Measurements from ENCODE around the gene PHYKPL. TPM values are rescaled to one million over a fixed set of nuclear protein-coding genes. Genes with fewer than 3 reads are reported as not detected.
A peak's percentile ranks its signal among the peaks of the same experiment; 100 is the strongest.

The PHYKPL gene
- total RNA-seq, 2 donors from 2014 or later = 54.0 to 68.6 TPM

DNA sequence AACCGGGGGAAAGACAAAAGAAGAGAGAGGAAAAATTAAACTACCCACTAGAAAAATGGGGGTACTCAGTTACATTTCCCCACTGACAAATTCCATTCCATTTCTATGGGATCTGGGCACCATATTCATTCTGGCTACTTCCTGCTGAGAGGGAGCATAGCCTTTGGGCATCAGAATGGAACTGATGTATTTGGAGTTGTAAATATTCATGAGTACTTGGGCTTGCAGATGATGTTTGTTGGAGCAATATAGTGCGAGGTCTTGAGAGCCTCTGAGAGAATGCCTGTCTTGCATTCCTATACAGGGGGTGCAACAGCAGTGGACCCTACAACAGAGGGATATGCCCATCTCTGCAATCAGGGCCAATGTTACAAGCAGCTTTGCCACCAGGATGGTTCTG, 62.1 kb downstream of the PHYKPL start:
- DNase-seq (ENCODE audit: low spot score) = no peak
- intact Hi-C loops (cut with DNase I) = no loop called here

DNA sequence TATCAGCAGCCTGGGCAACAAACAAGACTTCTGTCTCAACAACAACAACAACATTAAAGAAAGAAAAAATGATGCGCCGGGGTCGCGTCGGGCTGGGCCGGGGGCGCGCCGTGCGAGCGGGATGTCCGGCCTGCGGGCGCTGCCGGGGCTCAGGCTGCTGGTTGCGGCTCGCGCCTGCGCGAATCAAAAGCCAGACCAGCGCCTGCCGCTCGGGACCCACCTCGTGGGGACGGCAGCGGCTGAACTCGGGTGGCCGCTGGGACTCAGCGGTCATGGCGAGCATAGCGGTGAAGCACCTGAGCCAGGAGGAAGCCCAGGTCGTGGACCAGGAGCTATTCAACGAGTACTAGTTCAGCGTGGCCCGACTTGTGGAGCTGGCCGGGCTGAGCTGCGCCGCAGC, 67.0 kb downstream of the PHYKPL start:
- intact Hi-C loops (cut with DNase I) = no loop called here
- no peak for DNase-seq (ENCODE audit: low spot score)

DNA sequence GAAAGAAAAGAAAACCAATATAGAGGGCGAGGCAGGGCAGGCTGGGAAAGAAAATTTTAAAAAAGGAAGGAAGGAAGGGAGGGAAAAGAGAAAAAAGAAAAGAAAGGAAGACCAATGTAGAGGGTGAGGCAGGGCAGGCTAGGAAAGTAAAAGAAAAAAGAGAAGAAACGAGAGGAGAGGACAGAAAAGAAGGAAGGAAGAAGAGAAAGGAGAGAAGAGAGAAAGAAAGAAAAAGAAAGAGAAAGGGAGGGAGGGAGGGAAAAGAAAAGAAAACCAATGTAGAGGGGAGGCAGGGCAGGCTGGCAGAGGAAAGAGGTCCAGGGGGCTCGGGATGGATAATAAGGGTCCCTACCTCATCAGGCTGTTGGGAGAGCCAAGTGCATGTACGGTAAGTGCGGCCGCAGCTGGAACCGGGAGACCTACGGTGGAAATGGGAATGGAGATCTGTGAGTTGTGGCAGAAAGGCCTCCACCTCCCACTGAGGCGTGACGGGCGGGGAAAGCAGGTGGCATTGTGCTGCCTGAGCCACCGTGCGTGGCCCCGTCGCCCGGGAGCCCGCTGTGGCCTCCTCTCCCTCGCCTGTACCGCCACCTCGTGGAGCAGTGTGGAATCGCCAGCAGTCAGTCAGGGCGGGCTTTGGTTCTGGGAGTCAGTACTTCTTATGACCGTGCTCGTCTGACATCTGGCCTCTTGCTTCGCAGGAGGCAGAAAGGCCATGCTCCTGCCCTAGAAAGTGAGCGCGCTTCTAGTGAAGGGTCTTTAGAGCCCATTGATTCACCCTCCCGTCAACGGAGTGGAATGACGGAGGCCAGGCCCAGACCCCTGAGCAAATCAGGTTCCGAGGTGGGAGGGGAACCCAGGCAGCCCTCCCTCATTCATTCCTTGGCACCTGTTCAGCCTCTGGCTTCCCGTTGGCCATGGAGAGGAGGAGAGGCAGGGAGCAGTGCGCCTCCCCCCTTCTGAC, 68.5 kb downstream of the PHYKPL start:
- DNase-seq (ENCODE audit: low spot score) = peak; percentile 95
- intact Hi-C loops (cut with DNase I) = loop anchor here (5.0 kb wide), 1 partner anchor 87 kb away; no protein-coding TSS in a partner anchor

GRCh38 chr5:178162481-178162880, 70.1 kb downstream of the PHYKPL start:
- intact Hi-C loops (cut with DNase I) = loop anchor here (5.0 kb wide), 1 partner anchor 85 kb away; no protein-coding TSS in a partner anchor
- no peak for DNase-seq (ENCODE audit: low spot score)

DNA sequence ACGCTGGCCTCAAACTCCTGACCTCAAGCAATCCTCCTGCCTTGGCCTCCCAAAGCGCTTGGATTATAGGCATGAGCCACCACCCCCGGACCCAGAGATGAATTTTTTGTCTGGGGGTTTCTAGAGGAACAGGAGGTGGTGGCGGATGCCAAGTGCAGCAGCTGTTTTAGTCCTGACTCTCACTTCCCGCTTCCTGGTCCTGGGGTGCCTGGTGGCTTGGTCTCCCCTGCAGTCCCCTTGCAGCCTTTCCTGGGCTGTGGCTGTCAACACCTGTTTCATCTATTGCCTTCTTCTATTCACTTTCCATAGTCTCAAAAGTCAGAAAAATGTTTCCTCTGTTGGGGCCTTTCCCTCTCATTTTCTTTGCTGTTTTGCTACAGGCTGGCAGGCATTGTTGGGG, 72.4 kb downstream of the PHYKPL start:
- intact Hi-C loops (cut with DNase I) = loop anchor here (5.0 kb wide), 1 partner anchor 83 kb away; no protein-coding TSS in a partner anchor
- DNase-seq (ENCODE audit: low spot score) = no peak

Other genes starting within 250 kb of the PHYKPL start
- gene PROP1, start 236.6 kb downstream of the PHYKPL start, total RNA-seq = not detected
- gene N4BP3, start 119.3 kb downstream of the PHYKPL start, total RNA-seq = 1 to 10 TPM; 1.7 to 1.8 TPM
- gene RMND5B, start 101.8 kb downstream of the PHYKPL start, total RNA-seq = 10 to 100 TPM; 29.2 to 29.9 TPM
- gene NHP2, start 78.9 kb downstream of the PHYKPL start, total RNA-seq = 10 to 100 TPM; 73.9 to 87.3 TPM
- gene GMCL2, start 45.4 kb downstream of the PHYKPL start, total RNA-seq = not detected
- gene HNRNPAB, start 28.3 kb downstream of the PHYKPL start, total RNA-seq = 100 to 1,000 TPM in 1 of 2 donors, 10 to 100 TPM in 1; 97.0 to 133 TPM

Measured in posterior vena cava (tissue), 2 donors.